Glomerular visceral epithelial cell (primary cell): ENCODE results near the gene ST8SIA5.
"Not testable (repeated sequence)": the region's sequence is repeated elsewhere in the genome, so short reads cannot be mapped to it uniquely, and the experiment has no call there.

Experiments
- DNase-seq: peaks from one replicate; pipeline ENCODE4 v3.0.0-alpha.2; 2016; ENCODE audit errors: extremely low spot score

Gene ST8SIA5

GRCh38 chr18:46756559-46757201 is at the start of gene ST8SIA5:
Gene ST8SIA5, minus strand, starts transcription at chr18:46757053. Its CDS starts 545 bp downstream, at chr18:46756508.
- DNase-seq = no peak

GRCh38 chr18:46795945-46796344 is 39.1 kb upstream of the ST8SIA5 start:
- DNase-seq = not testable (repeated sequence)

GRCh38 chr18:46794607-46795006 is 37.8 kb upstream of the ST8SIA5 start:
- DNase-seq = no peak

- DNase-seq = no peak
These were observed 36.7 kb upstream of the ST8SIA5 start for GRCh38 chr18:46793565-46793964.

GRCh38 chr18:46789088-46789487 is 32.2 kb upstream of the ST8SIA5 start:
- DNase-seq = no peak

- DNase-seq = no peak
These were observed 30.8 kb upstream of the ST8SIA5 start for GRCh38 chr18:46787674-46788073.

- DNase-seq = no peak
These were observed 15.5 kb upstream of the ST8SIA5 start for GRCh38 chr18:46772357-46772756.

- no peak for DNase-seq
These were observed 14.3 kb upstream of the ST8SIA5 start for GRCh38 chr18:46771141-46771540.

- DNase-seq = no peak
These were observed 13.9 kb upstream of the ST8SIA5 start for GRCh38 chr18:46770708-46771107.

- no peak for DNase-seq
These were observed 11.5 kb upstream of the ST8SIA5 start for GRCh38 chr18:46768166-46768921.

- DNase-seq = no peak
These were observed 10.4 kb upstream of the ST8SIA5 start for GRCh38 chr18:46767217-46767616.

GRCh38 chr18:46764586-46764985 is 7.7 kb upstream of the ST8SIA5 start:
- DNase-seq = no peak

GRCh38 chr18:46761059-46761769 is 4.4 kb upstream of the ST8SIA5 start:
- no peak for DNase-seq

- DNase-seq = no peak
These were observed 3.0 kb upstream of the ST8SIA5 start for GRCh38 chr18:46759890-46760289.

- DNase-seq = no peak
These were observed 761 bp downstream of the ST8SIA5 start for GRCh38 chr18:46756025-46756558.

- DNase-seq = no peak
These were observed 1.4 kb downstream of the ST8SIA5 start for GRCh38 chr18:46755315-46756024.

GRCh38 chr18:46754661-46755292 is 2.1 kb downstream of the ST8SIA5 start:
- DNase-seq = no peak

GRCh38 chr18:46754188-46754587 is 2.7 kb downstream of the ST8SIA5 start:
- no peak for DNase-seq

GRCh38 chr18:46751882-46752281 is 5.0 kb downstream of the ST8SIA5 start:
- no peak for DNase-seq

GRCh38 chr18:46750626-46751025 is 6.2 kb downstream of the ST8SIA5 start:
- DNase-seq = no peak

- DNase-seq = no peak
These were observed 8.4 kb downstream of the ST8SIA5 start for GRCh38 chr18:46748466-46748865.
